PC-9 (cell line): ENCODE results near the gene PLEKHA7.
"Not testable (repeated sequence)": the region's sequence is repeated elsewhere in the genome, so short reads cannot be mapped to it uniquely, and the experiment has no call there.

ENCODE experiments used
- CTCF ChIP-seq: fragments of 200-600 bp; sonication (generic); conservative IDR thresholded peaks from 2 replicates; pipeline ENCODE4 v1.6.1; 2017; ENCODE audit warnings: mixed run types, antibody characterized with exemption, mild to moderate bottlenecking, moderate library complexity
- EZH2 ChIP-seq: fragments of 200-600 bp; sonication (generic); IDR thresholded peaks from 2 replicates; pipeline ENCODE4 v1.8.0; 2017; ENCODE audit warnings: antibody characterized with exemption, low read depth

- not testable (repeated sequence) for TF ChIP-seq CTCF, EZH2
Observed at GRCh38 chr11:16918543-16919182, 95.6 kb downstream of the PLEKHA7 start.
